HAP-1 (cell line): ENCODE data around the gene TBX1.

ENCODE experiments used
- DNase-seq, 2 experiments: peaks; one replicate each; pipeline ENCODE4 v3.0.0-alpha.2; 2016 to 2020; ENCODE audit warnings: low spot score in 2 of 2
- H3K27me3 ChIP-seq: fragments of 250-450 bp; sonication (Bioruptor Pico); 2 replicates; pipeline ENCODE4 v1.5.1; 2020; ENCODE audit warnings: low read depth, mild to moderate bottlenecking, moderate library complexity
- H3K36me3 ChIP-seq: fragments of 250-450 bp; sonication (Bioruptor Pico); replicated peaks from 2 replicates; pipeline ENCODE4 v1.5.1; 2020; ENCODE audit warnings: mild to moderate bottlenecking
- H3K4me1 ChIP-seq: fragments of 250-450 bp; sonication (Bioruptor Pico); 2 replicates; pipeline ENCODE4 v1.5.1; 2020; ENCODE audit warnings: mild to moderate bottlenecking
- H3K4me3 ChIP-seq: fragments of 250-450 bp; sonication (Bioruptor Pico); 2 replicates; pipeline ENCODE4 v1.5.1; 2020; ENCODE audit warnings: mild to moderate bottlenecking, moderate library complexity
- H3K9me3 ChIP-seq: fragments of 250-450 bp; sonication (Bioruptor Pico); 2 replicates; pipeline ENCODE4 v1.5.1; 2020; ENCODE audit warnings: mild to moderate bottlenecking, moderate library complexity
- in situ Hi-C: fragments of 300-500 bp; cut with MboI; formaldehyde crosslinking; loops from 3 replicates; pipeline ENCODE4 v1.14.3; 2020; ENCODE audit warnings: low sequenced_read_pairs, inconsistent platforms, mixed read lengths

Gene TBX1

GRCh38 chr22:19757985-19758895 lies 2.3 kb upstream of the TBX1 start:
- Histone ChIP-seq H3K9me3 (no peaks in the 10 kb centered on the region), H3K4me1 (peaks cover 3% of the 10 kb centered on the region; the same call in 1 of the 2 replicates), H3K4me3 (no peak overlapping the region), H3K27me3 (peaks cover 24% of the 10 kb centered on the region), H3K36me3 (peaks cover 2% of the 10 kb centered on the region; the same call in 1 of the 2 replicates)
- in situ Hi-C loops, result no loop called here
- DNase-seq, result no peak

DNA sequence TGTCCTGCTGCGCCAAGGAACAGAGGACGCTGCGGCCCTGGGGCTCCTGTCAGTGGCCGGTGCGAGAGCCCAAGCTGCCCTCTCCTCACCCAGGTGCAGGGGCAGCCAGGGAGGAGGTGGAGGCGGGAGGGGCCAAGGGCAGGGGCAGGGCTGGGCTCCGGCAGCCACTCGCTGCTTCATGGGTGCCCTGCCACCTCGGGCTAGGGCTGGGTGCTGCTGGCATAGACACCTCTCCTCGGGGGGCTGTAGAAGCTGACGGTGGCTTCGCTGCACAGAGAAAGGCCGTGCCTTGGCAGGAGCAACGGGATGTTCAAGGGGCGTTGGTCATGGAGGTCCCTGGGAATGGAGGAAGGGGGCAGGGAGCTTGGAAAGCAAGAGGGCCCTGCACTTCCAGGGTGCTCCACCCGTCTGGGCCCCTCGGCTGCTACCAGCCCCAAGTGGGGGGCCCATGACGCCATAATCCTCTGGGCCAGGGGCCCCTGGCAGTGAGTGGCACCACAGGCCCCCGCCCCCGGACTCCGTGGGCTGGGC lies 1.6 kb upstream of the TBX1 start:
- H3K4me1 ChIP-seq, result peaks cover 3% of the 10 kb centered on the region; the same call in 1 of the 2 replicates
- peaks cover 24% of the 10 kb centered on the region for H3K27me3 ChIP-seq
- H3K36me3 ChIP-seq, result peaks cover 7% of the 10 kb centered on the region; the same call in 1 of the 2 replicates
- H3K4me3 ChIP-seq, result no peak overlapping the region
- no peak for DNase-seq
- in situ Hi-C loops, result no loop called here
- no peaks in the 10 kb centered on the region for H3K9me3 ChIP-seq

DNA sequence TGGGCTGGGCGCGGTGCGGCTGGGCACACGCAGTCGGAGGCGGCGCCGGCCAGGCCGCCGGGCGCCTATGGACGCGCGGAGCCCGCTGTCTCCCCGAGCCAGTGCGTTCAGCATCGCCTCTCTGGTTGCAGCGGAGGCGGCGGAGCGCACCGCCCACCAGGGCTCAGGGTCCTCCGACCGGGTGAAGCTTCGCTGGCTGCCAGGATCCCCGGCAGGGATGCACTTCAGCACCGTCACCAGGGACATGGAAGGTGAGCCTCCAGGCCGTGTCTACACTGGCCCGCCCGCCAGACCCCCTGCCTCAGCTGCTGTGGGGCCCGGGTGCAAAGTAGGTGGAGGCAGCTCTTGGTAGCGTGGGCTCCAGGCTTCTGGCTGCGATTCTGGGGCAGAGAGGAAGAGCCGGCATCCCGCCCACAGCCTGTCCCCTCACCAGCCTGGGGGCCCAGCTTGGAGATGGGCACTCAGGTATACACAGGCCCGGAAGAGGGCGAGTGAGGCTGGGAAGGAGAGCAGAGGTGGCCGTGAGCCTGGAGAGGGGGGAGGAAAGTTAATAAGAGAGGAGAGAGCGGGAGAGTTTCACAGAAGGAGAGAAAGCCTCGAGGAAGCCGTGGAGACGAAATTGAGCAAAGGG lies 1.0 kb upstream of the TBX1 start:
- no peak for DNase-seq
- H3K27me3 ChIP-seq, result peaks cover 20% of the 10 kb centered on the region

GRCh38 chr22:19760951-19761724 lies 560 bp downstream of the TBX1 start:
- Histone ChIP-seq H3K9me3 (no peaks in the 10 kb centered on the region), H3K36me3 (peaks cover 23% of the 10 kb centered on the region), H3K4me1 (peaks cover 3% of the 10 kb centered on the region; the same call in 1 of the 2 replicates), H3K4me3 (peak overlapping the region; percentile 60), H3K27me3 (peaks cover 4% of the 10 kb centered on the region)
- in situ Hi-C loops, result no loop called here
- DNase-seq, result no peak

More for the DNA sequence above, 1.0 kb upstream of the TBX1 start:
- H3K36me3 ChIP-seq, result peaks cover 13% of the 10 kb centered on the region
- no peaks in the 10 kb centered on the region for H3K9me3 ChIP-seq
- H3K4me1 ChIP-seq, result peaks cover 3% of the 10 kb centered on the region; the same call in 1 of the 2 replicates
- no peak overlapping the region; the same call in 1 of the 2 replicates for H3K4me3 ChIP-seq
- in situ Hi-C loops, result no loop called here

GRCh38 chr22:19761725-19762567 lies 1.4 kb downstream of the TBX1 start:
- Histone ChIP-seq H3K4me3 (peak overlapping the region; percentile 60), H3K4me1 (peaks cover 3% of the 10 kb centered on the region; the same call in 1 of the 2 replicates), H3K36me3 (peaks cover 25% of the 10 kb centered on the region), H3K9me3 (no peaks in the 10 kb centered on the region), H3K27me3 (no peaks in the 10 kb centered on the region)
- DNase-seq, result peak; percentile 28 to 60
- in situ Hi-C loops, result no loop called here

GRCh38 chr22:19762568-19763457 lies 2.2 kb downstream of the TBX1 start:
- Histone ChIP-seq H3K4me1 (peaks cover 3% of the 10 kb centered on the region; the same call in 1 of the 2 replicates), H3K4me3 (peak overlapping the region; percentile 60), H3K36me3 (peaks cover 30% of the 10 kb centered on the region), H3K9me3 (no peaks in the 10 kb centered on the region), H3K27me3 (no peaks in the 10 kb centered on the region)
- DNase-seq, result no peak
- in situ Hi-C loops, result no loop called here

- Histone ChIP-seq H3K27me3 (no peaks in the 10 kb centered on the region), H3K4me1 (peaks cover 3% of the 10 kb centered on the region; the same call in 1 of the 2 replicates), H3K36me3 (peaks cover 38% of the 10 kb centered on the region), H3K4me3 (no peak overlapping the region), H3K9me3 (no peaks in the 10 kb centered on the region)
- no peak for DNase-seq
- in situ Hi-C loops, result no loop called here
Observed at GRCh38 chr22:19763458-19764298, 3.1 kb downstream of the TBX1 start.

- Histone ChIP-seq H3K9me3 (no peaks in the 10 kb centered on the region), H3K36me3 (peaks cover 38% of the 10 kb centered on the region), H3K27me3 (no peaks in the 10 kb centered on the region), H3K4me3 (no peak overlapping the region), H3K4me1 (peaks cover 3% of the 10 kb centered on the region; the same call in 1 of the 2 replicates)
- in situ Hi-C loops, result no loop called here
- no peak for DNase-seq
Observed at GRCh38 chr22:19764299-19764593, 3.7 kb downstream of the TBX1 start.

DNA sequence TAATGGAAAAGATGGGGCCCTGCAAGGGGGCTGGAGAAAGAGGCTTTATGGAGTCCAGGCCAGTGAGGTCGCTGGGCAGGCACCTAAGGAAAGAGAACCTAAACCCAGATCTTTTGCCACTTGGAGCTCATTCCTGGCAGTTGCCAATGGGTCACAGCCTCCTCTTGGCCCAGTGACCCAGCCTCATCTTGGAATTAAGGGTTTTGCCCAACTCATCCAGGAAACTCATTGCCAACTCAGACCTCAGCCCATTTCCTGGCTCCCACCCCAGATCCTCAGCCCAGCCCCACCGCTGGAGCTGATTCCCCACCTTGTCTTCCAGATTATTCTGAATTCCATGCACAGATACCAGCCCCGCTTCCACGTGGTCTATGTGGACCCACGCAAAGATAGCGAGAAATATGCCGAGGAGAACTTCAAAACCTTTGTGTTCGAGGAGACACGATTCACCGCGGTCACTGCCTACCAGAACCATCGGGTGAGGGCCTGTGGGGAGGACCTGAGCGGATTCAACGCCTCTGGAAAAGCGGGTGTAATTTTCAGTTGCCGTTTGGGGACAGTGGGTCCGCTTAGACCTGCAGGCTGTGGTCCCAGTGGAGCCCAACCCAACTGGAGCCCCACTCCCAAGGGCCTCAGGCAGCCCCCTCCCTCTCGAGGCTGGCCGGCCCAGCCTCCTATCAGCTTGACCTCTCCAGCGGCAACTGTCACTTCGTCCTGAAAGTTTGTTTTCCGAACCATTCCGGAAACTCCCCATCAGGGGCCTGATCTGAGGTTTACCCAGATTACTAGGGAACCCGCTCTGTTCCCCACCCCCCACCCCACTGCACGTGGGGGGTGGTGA lies 4.3 kb downstream of the TBX1 start:
- DNase-seq, result no peak
- H3K36me3 ChIP-seq, result peaks cover 38% of the 10 kb centered on the region
- no peaks in the 10 kb centered on the region for H3K27me3 ChIP-seq
- H3K9me3 ChIP-seq, result no peaks in the 10 kb centered on the region
- no peak overlapping the region for H3K4me3 ChIP-seq
- in situ Hi-C loops, result no loop called here
- peaks cover 3% of the 10 kb centered on the region; the same call in 1 of the 2 replicates for H3K4me1 ChIP-seq

GRCh38 chr22:19765477-19766239 lies 5.1 kb downstream of the TBX1 start:
- Histone ChIP-seq H3K4me1 (no peaks in the 10 kb centered on the region), H3K9me3 (no peaks in the 10 kb centered on the region), H3K36me3 (peaks cover 38% of the 10 kb centered on the region), H3K4me3 (no peak overlapping the region), H3K27me3 (no peaks in the 10 kb centered on the region)
- no peak for DNase-seq
- in situ Hi-C loops, result no loop called here
